ENCODE measurements around the gene PLCL1.

The PLCL1 gene

DNA sequence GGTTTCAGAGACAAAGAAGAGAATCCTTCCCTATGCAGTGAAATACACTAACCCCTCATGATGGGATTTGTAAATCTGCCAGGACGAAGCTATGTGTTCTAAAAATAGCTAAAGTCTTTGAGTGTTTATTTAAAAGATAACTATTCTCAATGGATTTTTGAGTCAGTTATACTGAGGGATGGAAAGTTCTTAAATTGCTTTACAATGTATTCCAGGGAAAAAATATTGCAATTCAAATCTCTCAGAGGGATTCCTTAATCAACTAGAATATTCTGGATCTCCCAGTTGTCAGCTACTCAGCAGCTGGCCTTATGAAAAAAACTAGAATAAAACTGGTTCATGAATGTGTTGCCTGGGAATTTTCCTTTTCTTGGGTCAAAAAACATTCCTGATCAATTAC, 312.4 kb downstream of the PLCL1 start:
- no peak for DNase-seq (ENCODE audit: low read depth in 3 of 3)

- no peak for DNase-seq (ENCODE audit: low read depth in 3 of 3)
Measured at GRCh38 chr2:198117406-198118041, 313.1 kb downstream of the PLCL1 start.

- peak; percentile 6 to 29 (median 10) for DNase-seq (ENCODE audit: low read depth in 3 of 3)
Measured at GRCh38 chr2:198127627-198128026, 323.2 kb downstream of the PLCL1 start.

DNA sequence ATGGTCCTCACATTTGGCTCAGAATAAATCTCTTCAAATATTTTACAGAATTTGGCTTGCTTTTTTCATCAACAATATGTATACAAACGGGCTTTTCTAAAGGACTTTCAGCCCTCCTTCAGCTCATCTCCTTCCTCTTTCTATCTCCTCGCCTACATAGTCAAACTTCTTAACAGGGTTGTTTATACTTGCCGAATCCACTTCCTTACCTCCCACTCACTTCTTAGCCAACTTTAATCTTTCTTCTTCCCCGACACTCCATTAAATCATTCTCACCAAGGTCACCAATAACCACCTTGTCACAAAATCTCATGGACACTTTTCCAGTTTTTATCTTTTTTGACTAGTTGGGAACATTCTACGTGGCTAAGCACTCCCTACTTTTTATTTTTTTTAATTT, 325.2 kb downstream of the PLCL1 start:
- DNase-seq (ENCODE audit: low read depth in 3 of 3): no peak

- DNase-seq (ENCODE audit: low read depth in 3 of 3): no peak
Measured at GRCh38 chr2:198134293-198134955, 330.0 kb downstream of the PLCL1 start.

DNA sequence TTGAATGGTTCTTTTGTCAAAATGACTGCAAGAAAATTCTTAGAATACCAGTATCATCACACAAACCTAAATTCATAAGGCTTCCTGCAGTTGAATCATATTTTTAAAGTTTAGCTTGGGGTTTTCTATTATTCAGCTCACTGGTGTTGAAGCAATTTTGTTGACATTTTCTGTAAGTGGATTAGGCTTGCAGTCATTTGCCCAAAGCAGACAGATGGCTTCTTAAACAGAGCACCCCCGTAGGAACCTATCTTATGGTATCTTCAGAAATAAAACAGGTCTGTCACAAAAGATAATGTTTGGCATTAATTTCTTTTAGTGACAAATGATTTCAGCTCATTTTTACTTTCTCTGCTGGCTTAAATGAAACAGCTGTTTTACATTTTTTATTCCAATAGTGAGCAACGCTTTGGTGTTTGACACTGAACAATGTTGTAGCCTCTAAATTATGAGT, 331.1 kb downstream of the PLCL1 start:
- DNase-seq (ENCODE audit: low read depth in 3 of 3): no peak

DNA sequence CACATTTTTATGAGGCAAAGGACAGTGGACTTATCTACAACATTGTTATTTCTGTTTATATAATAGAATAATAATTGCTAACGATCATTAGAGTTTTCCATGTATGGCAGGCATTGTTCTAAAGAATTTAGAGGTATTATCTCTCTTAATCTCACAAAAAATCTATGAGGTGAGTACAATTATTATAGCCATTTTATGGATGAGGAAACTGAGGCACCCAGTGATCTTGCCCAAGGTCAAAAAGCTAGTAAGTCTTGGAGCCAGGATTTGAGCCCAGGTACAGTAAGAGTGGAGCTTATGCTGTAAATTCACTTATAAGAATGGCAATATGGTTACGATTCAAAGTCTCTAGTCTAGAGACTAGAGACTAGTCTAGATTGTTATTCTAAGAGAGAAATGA, 331.7 kb downstream of the PLCL1 start:
- no peak for DNase-seq (ENCODE audit: low read depth in 3 of 3)

- no peak for DNase-seq (ENCODE audit: low read depth in 3 of 3)
Measured at GRCh38 chr2:198137733-198138132, 333.3 kb downstream of the PLCL1 start.

- no peak for DNase-seq (ENCODE audit: low read depth in 3 of 3)
Measured at GRCh38 chr2:198141726-198142125, 337.3 kb downstream of the PLCL1 start.

DNA sequence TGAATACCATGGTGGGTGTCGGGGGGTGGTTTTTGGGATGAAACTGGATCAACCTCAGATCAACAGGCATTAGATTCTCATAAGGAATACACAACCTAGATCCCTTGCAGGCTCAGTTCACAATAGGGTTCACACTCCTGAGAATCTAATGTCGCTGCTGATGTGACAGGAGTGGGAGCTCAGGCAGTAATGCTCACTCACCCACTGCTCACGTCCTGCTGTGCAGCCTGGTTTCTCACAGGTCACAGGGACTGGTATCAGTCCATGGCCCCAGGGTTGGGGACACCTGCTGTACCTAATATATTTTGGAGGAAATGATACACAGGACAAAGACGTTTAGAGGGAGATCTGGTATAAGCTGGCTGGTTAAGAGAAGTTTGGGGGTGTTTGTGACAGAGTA, 338.8 kb downstream of the PLCL1 start:
- DNase-seq (ENCODE audit: low read depth in 3 of 3): no peak

DNA sequence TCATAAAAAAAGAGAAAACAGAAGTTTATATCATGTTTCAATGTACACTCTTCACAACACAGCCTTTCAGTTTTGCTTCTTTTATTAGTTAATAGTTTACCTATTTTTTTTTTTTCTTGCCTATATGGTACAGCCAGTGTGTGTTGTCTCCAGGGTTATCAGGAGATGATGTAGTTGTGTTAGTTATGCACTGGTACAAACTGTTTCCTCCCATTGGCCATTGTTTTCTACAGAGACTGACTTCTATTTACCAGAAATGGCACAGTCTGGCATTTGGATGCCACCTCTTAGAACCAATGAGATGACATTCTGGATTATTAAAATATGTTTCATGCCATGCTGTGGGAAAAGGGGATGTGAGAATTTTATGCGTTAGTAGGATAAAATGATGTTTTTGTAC, 339.4 kb downstream of the PLCL1 start:
- no peak for DNase-seq (ENCODE audit: low read depth in 3 of 3)

GRCh38 chr2:198144660-198145059, 340.3 kb downstream of the PLCL1 start:
- DNase-seq (ENCODE audit: low read depth in 3 of 3): no peak

DNA sequence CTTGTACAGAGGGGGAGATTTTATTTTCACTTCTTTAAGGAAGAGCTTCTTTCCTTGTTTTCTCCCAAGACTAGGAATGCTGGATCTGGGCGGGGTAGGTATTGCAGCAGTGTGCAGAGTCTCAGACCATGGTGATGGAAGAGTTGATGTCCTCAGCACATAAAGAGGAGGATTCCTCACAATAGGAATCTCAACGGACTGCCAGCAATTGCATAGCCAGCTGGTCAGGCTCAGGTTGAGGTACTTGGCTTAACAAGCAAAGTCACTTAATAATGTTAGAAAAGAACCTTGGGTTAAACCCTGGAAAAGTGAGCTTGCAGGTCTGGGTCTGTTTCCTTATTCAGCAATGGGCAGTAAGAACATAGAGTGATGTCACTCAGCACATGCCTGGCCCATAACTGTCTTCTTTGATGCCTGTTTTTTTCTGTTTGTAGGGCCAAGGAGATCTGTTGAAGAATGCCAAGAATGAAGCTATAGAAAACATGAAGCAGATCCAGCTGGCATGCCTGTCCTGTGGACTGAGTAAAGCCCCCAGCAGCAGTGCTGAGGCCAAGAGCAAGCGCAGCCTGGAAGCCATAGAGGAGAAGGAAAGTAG, 342.1 kb downstream of the PLCL1 start:
- no peak for DNase-seq (ENCODE audit: low read depth in 3 of 3)

- no peak for DNase-seq (ENCODE audit: low read depth in 3 of 3)
Measured at GRCh38 chr2:198157314-198157713, 352.9 kb downstream of the PLCL1 start.

GRCh38 chr2:198161151-198161550, 356.8 kb downstream of the PLCL1 start:
- DNase-seq (ENCODE audit: low read depth in 3 of 3): no peak

DNA sequence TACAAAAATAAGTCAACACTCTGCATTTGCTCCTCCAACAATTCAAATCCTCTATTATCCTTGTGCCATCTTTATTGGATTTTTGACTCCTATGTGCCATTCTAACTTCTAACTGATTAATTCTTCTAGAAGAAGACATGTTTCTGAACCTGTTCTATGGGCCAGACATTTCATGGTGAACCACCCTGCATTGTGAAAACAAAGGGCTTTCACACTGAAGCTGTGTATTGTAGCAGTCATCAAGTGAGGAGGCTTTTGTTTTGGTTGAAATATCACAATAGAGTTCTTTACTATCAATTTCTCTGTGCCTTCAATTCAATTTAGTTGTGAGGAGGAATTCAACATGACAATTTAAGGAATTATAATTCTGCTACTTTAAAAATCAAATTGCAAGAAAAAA, 357.9 kb downstream of the PLCL1 start:
- DNase-seq (ENCODE audit: low read depth in 3 of 3): no peak

GRCh38 chr2:198164843-198165242, 360.4 kb downstream of the PLCL1 start:
- DNase-seq (ENCODE audit: low read depth in 3 of 3): no peak

DNA sequence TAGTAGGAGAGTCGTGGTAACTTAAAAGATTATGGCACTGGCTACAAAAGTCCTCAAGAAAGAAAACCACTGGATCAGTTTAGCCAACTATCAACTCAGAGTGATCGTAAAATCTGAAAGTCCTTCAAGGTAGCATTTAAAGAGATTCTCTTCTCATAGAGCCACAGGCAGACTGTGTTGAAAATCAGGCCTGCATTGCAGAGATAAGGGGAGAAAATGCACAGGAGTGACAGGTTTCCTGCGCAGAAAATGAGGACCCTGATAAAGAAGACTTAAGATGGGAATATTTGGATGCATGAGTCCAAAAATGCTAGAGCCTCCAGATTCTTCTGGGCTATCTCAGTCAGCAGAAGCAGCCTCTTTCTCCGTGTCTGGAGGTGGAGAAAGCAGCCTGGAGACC, 360.9 kb downstream of the PLCL1 start:
- no peak for DNase-seq (ENCODE audit: low read depth in 3 of 3)

- DNase-seq (ENCODE audit: low read depth in 3 of 3): no peak
Measured at GRCh38 chr2:198167346-198167745, 363.0 kb downstream of the PLCL1 start.

DNA sequence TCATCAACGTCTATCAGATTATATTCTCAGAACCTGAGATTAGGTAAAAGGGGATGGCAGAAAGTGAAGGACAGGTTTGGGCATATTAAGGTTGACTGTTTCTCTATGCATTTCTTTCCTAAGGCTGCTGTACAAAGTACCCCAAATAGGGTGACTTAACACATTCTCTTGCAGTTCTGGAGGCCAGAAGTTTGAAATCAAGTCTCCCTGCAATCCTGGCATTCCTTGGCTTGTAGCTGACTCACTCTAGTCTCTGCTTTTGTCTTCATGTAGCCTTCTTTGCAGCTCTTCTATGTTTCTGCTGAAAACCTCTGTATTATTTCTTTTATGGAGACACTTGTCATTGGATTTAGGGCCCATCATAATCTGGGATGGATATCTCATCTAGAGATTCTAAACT, 364.3 kb downstream of the PLCL1 start:
- no peak for DNase-seq (ENCODE audit: low read depth in 3 of 3)

DNA sequence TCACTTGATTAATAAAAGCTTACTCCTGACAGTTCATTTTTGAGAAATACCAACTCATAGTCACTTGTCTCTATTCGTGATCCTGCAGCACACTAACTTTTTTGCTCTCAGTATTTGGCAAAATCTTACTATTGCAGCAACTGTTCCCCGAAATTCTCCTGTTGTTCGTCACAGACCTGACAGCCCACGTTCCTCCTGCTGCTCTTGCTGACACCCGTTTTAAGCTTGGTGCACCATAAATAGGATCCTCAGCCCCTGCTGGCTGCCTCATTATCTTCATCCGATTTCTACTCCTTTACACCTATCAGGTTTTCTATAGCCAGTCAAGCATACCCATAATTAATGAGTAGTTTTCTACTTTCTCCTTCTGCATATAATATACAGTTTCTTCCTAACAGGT, 368.8 kb downstream of the PLCL1 start:
- no peak for DNase-seq (ENCODE audit: low read depth in 3 of 3)

GRCh38 chr2:198173864-198174263, 369.5 kb downstream of the PLCL1 start:
- no peak for DNase-seq (ENCODE audit: low read depth in 3 of 3)

DNA sequence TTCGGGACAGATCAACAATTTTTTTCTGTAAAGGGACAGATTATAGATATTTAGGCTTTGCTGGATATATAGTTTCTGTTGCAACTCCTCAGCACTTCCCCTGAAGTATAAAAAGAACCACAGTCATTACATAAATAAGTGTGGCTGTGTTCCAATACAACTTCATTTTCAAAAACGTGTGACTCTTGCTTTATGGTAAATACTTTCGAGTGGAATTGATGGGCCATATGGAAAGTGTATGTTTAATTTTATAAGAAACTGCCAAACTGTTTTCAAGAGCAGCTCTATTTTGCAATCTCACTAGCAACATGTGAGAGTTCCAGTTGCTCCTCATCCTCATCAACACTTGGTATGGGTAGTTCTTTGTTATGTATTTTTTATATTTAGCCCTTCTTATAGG, 370.9 kb downstream of the PLCL1 start:
- no peak for DNase-seq (ENCODE audit: low read depth in 3 of 3)
